Uterus (tissue), 4 donors: ENCODE measurements around the gene MFN2. TPM values are rescaled to one million over a fixed set of nuclear protein-coding genes. Genes with fewer than 3 reads are reported as not detected.
"Not testable (repeated sequence)": the region's sequence is repeated elsewhere in the genome, so short reads cannot be mapped to it uniquely, and the experiment has no call there.

ENCODE experiments used
- DNase-seq, 2 donors: peaks; one replicate each; pipeline ENCODE4 v3.0.0-alpha.2; 2019 to 2020
- H3K27ac ChIP-seq, 2 donors: fragments of 200-600 bp; sonication (generic); 1 replicate in 1 of 2; 2 replicates in 1 of 2; pipeline ENCODE4 v1.5.1; 2016 to 2018
- H3K27me3 ChIP-seq, 2 donors: fragments of 200-600 bp; sonication (generic); one replicate each; pipeline ENCODE4 v1.5.1; 2018 to 2019; ENCODE audit warnings: control low read depth in 1 of 2
- H3K36me3 ChIP-seq, 2 donors: fragments of 200-600 bp; sonication (generic); one replicate each; pipeline ENCODE4 v1.5.1; 2019; ENCODE audit warnings: control low read depth in 1 of 2
- H3K4me1 ChIP-seq, 2 donors: fragments of 200-600 bp; sonication (generic); one replicate each; pipeline ENCODE4 v1.5.1; 2018 to 2019; ENCODE audit warnings: control low read depth in 1 of 2
- H3K4me3 ChIP-seq, 2 donors: fragments of 200-600 bp; sonication (generic); 1 replicate in 1 of 2; 2 replicates in 1 of 2; pipeline ENCODE4 v1.5.1; 2018 to 2019; ENCODE audit warnings: mild to moderate bottlenecking in 1 of 2
- H3K9me3 ChIP-seq, 2 donors: fragments of 200-600 bp; sonication (generic); one replicate each; pipeline ENCODE4 v1.5.1; 2019; ENCODE audit warnings: control low read depth in 1 of 2
- CTCF ChIP-seq, 4 experiments: fragments of 200-600 bp in 2 of 4; fragments of 450-650 bp in 2 of 4; sonication (generic) in 2 of 4; IDR thresholded peaks; one replicate each; pipeline ENCODE4 v1.5.1; 2016 to 2019; ENCODE audit warnings: antibody characterized with exemption in 4 of 4, mild to moderate bottlenecking in 2 of 4, moderate library complexity in 1 of 4
- POLR2A ChIP-seq, 2 donors: fragments of 450-650 bp; IDR thresholded peaks; one replicate each; pipeline ENCODE4 v1.6.1; 2016; ENCODE audit warnings: antibody characterized with exemption in 2 of 2, mild to moderate bottlenecking in 1 of 2, moderate library complexity in 1 of 2
- intact Hi-C: fragments of 100-400 bp; cut with DNase I; formaldehyde crosslinking; loops from one replicate; pipeline ENCODE4 v1.15.1; 2023; ENCODE audit warnings: low total_unique reads
- total RNA-seq, 4 donors: library from RNA; depleted of rRNA in 3 of 4; stranded (reverse); fragments of >200 nt in 3 of 4; gene quantifications; one replicate each; pipeline versions ENCODE4 v1.1.0 to v1.2.4, GENCODE V29; 2014 to 2023
- donor health status: DM: yes; HTN: yes; CAD: no.

MFN2 gene
- total RNA-seq, 4 donors from 2014 or later, result 15.6 to 69.5 (median 35.1) TPM

GRCh38 chr1:12035312-12035711 is 55.1 kb downstream of the MFN2 start:
- Histone ChIP-seq H3K27ac (no peak overlapping the region), H3K36me3 (no peaks in the 10 kb centered on the region), H3K4me1 (peaks cover 0 to 3% of the 10 kb centered on the region in 2 donors), H3K9me3 (no peaks in the 10 kb centered on the region), H3K27me3 (no peaks in the 10 kb centered on the region), H3K4me3 (no peak overlapping the region)
- no peak for DNase-seq
- TF ChIP-seq CTCF (IDR thresholded peaks at IDR 0.05) (no peak), POLR2A (IDR thresholded peaks at IDR 0.05) (no peak)
- intact Hi-C loops, result no loop called here

GRCh38 chr1:12037486-12038355 is 57.5 kb downstream of the MFN2 start:
- no peak overlapping the region for H3K4me3 ChIP-seq
- peaks cover 0 to 3% of the 10 kb centered on the region in 2 donors for H3K4me1 ChIP-seq

GRCh38 chr1:12038356-12039163 is 58.3 kb downstream of the MFN2 start:
- Histone ChIP-seq H3K27ac (peak overlapping the region in 1 of 2 donors; percentile 37), H3K4me1 (peaks cover 0 to 3% of the 10 kb centered on the region in 2 donors), H3K27me3 (no peaks in the 10 kb centered on the region), H3K36me3 (no peaks in the 10 kb centered on the region), H3K4me3 (no peak overlapping the region), H3K9me3 (no peaks in the 10 kb centered on the region)
- no peak for DNase-seq
- no peak for TF ChIP-seq CTCF (IDR thresholded peaks at IDR 0.05)
- TF ChIP-seq POLR2A (IDR thresholded peaks at IDR 0.05), result no peak
- intact Hi-C loops, result no loop called here

More at GRCh38 chr1:12037486-12038355, 57.5 kb downstream of the MFN2 start:
- intact Hi-C loops, result no loop called here
- peak overlapping the region in 1 of 2 donors; percentile 37 for H3K27ac ChIP-seq
- DNase-seq, result no peak
- H3K9me3 ChIP-seq, result no peaks in the 10 kb centered on the region
- TF ChIP-seq CTCF (IDR thresholded peaks at IDR 0.05), result no peak
- no peak for TF ChIP-seq POLR2A (IDR thresholded peaks at IDR 0.05)
- no peaks in the 10 kb centered on the region for H3K27me3 ChIP-seq
- H3K36me3 ChIP-seq, result no peaks in the 10 kb centered on the region

- Histone ChIP-seq H3K27ac (peak overlapping the region in 1 of 2 donors; percentile 26), H3K27me3 (no peaks in the 10 kb centered on the region), H3K9me3 (no peaks in the 10 kb centered on the region), H3K36me3 (no peaks in the 10 kb centered on the region), H3K4me1 (peaks cover 0 to 3% of the 10 kb centered on the region in 2 donors), H3K4me3 (no peak overlapping the region)
- intact Hi-C loops, result no loop called here
- no peak for DNase-seq
- TF ChIP-seq CTCF (IDR thresholded peaks at IDR 0.05), result no peak
- TF ChIP-seq POLR2A (IDR thresholded peaks at IDR 0.05), result no peak
Measured at GRCh38 chr1:12039164-12039525, 58.9 kb downstream of the MFN2 start.

- H3K27ac ChIP-seq, result peak overlapping the region in 1 of 2 donors; percentile 43
- intact Hi-C loops, H3K9me3 ChIP-seq, H3K4me3 ChIP-seq, DNase-seq, H3K36me3 ChIP-seq, H3K27me3 ChIP-seq, H3K4me1 ChIP-seq: not testable (repeated sequence)
Measured at GRCh38 chr1:12039824-12040456, 59.7 kb downstream of the MFN2 start.
